Cardiac fibroblast (primary cell): ENCODE results near the gene SLC22A4.

Experiments
- DNase-seq, 2 donors: peaks; one replicate each; pipeline versions ENCODE4 v3.0.0 to v3.0.0-alpha.2; 2010; ENCODE audit warnings: low read depth in 2 of 2
- H3K4me3 ChIP-seq, 2 donors: replicated peaks in 1 of 2; 1 replicate in 1 of 2; 2 replicates in 1 of 2; pipeline ENCODE4 v1.5.1; 2011; ENCODE audit warnings: low read depth in 2 of 2, low read length in 2 of 2, mild to moderate bottlenecking in 2 of 2, moderate library complexity in 1 of 2
- CTCF ChIP-seq: IDR thresholded peaks from one replicate; pipeline ENCODE4 v1.5.1; 2011; ENCODE audit warnings: low read depth, mild to moderate bottlenecking, low read length, inconsistent platforms

The SLC22A4 gene

GRCh38 chr5:132289097-132289496, 5.1 kb upstream of the SLC22A4 start:
- DNase-seq, result peak; percentile 47 to 76
- TF ChIP-seq CTCF, result no peak

GRCh38 chr5:132291026-132291425, 3.2 kb upstream of the SLC22A4 start:
- no peak overlapping the region for H3K4me3 ChIP-seq
- no peak for TF ChIP-seq CTCF
- no peak for DNase-seq

More at GRCh38 chr5:132289097-132289496, 5.1 kb upstream of the SLC22A4 start:
- H3K4me3 ChIP-seq, result no peak overlapping the region

- DNase-seq, result peak; percentile 88 to 94
- H3K4me3 ChIP-seq, result peak overlapping the region; percentile 64 to 71
- peak; percentile 13 for TF ChIP-seq CTCF
These were observed 865 bp upstream of the SLC22A4 start for GRCh38 chr5:132293066-132293991.

- no peak for TF ChIP-seq CTCF
- DNase-seq, result peak; percentile 87 to 94
- peak overlapping the region; percentile 64 to 71 for H3K4me3 ChIP-seq
These were observed 722 bp downstream of the SLC22A4 start for GRCh38 chr5:132294728-132295504.

GRCh38 chr5:132295505-132296411, 1.6 kb downstream of the SLC22A4 start:
- H3K4me3 ChIP-seq, result peak overlapping the region; percentile 64 to 71
- no peak for TF ChIP-seq CTCF
- no peak for DNase-seq

- H3K4me3 ChIP-seq, result peak overlapping the region in 1 of 2 donors; percentile 71
- DNase-seq, result peak; percentile 81
- no peak for TF ChIP-seq CTCF
These were observed 2.3 kb downstream of the SLC22A4 start for GRCh38 chr5:132296412-132297016.
